HG03575 (cell line): ENCODE results near the gene IQGAP2.

Source experiments
- ATAC-seq: cut with Tn5 transposase; IDR thresholded peaks from one replicate; pipeline ENCODE4 v1.9.1; 2021; ENCODE audit not compliant: unreplicated experiment, insufficient number of reproducible peaks, low FRiP score; ENCODE audit errors: extremely low read depth

Gene IQGAP2

GRCh38 chr5:76682387-76682786 lies 279.3 kb downstream of the IQGAP2 start:
- ATAC-seq: no peak

- ATAC-seq: no peak
Measured at GRCh38 chr5:76683816-76684731, 281.0 kb downstream of the IQGAP2 start.

GRCh38 chr5:76684756-76685519 lies 281.9 kb downstream of the IQGAP2 start:
- no peak for ATAC-seq

GRCh38 chr5:76685704-76686103 lies 282.6 kb downstream of the IQGAP2 start:
- no peak for ATAC-seq

- ATAC-seq: no peak
Measured at GRCh38 chr5:76688212-76688611, 285.1 kb downstream of the IQGAP2 start.

GRCh38 chr5:76688836-76689235 lies 285.8 kb downstream of the IQGAP2 start:
- ATAC-seq: no peak

GRCh38 chr5:76689321-76690036 lies 286.4 kb downstream of the IQGAP2 start:
- no peak for ATAC-seq

- no peak for ATAC-seq
Measured at GRCh38 chr5:76690037-76690679, 287.1 kb downstream of the IQGAP2 start.

- ATAC-seq: no peak
Measured at GRCh38 chr5:76690704-76691466, 287.8 kb downstream of the IQGAP2 start.

GRCh38 chr5:76691467-76692273 lies 288.6 kb downstream of the IQGAP2 start:
- no peak for ATAC-seq

GRCh38 chr5:76692274-76692540 lies 289.1 kb downstream of the IQGAP2 start:
- no peak for ATAC-seq

- no peak for ATAC-seq
Measured at GRCh38 chr5:76692651-76693050, 289.6 kb downstream of the IQGAP2 start.

- ATAC-seq: no peak
Measured at GRCh38 chr5:76693141-76693540, 290.1 kb downstream of the IQGAP2 start.

- ATAC-seq: no peak
Measured at GRCh38 chr5:76694317-76694716, 291.2 kb downstream of the IQGAP2 start.

- no peak for ATAC-seq
Measured at GRCh38 chr5:76695346-76695745, 292.3 kb downstream of the IQGAP2 start.

GRCh38 chr5:76696251-76696650 lies 293.2 kb downstream of the IQGAP2 start:
- ATAC-seq: no peak

- no peak for ATAC-seq
Measured at GRCh38 chr5:76697670-76698069, 294.6 kb downstream of the IQGAP2 start.

- no peak for ATAC-seq
Measured at GRCh38 chr5:76700571-76700970, 297.5 kb downstream of the IQGAP2 start.
